Stimulated activated memory B cell treated with anti-CD40 and anti-IgM and Interleukin-4, amounts not matched to agents 10 μg/mL and 1 μg/mL and 100 μg/mL, for 72 hours (primary cell): ENCODE data around the gene PSEN2.

Source experiments
- ATAC-seq: fragments of 150-1000 bp; cut with Tn5 transposase; 2 replicates; pipeline ENCODE4 v1.10.0; 2021
- H3K27ac Mint-ChIP-seq: one replicate; pipeline ENCODE4 v1.8.0; 2022; ENCODE audit warnings: mild to moderate bottlenecking, mixed read lengths
- H3K27me3 Mint-ChIP-seq: one replicate; pipeline ENCODE4 v1.8.0; 2022; ENCODE audit warnings: mixed read lengths
- H3K36me3 Mint-ChIP-seq: one replicate; pipeline ENCODE4 v1.8.0; 2022; ENCODE audit warnings: mixed read lengths
- H3K4me1 Mint-ChIP-seq: one replicate; pipeline ENCODE4 v1.8.0; 2022; ENCODE audit warnings: mixed read lengths
- H3K4me3 Mint-ChIP-seq: one replicate; pipeline ENCODE4 v1.8.0; 2022; ENCODE audit warnings: mild to moderate bottlenecking, moderate library complexity, mixed read lengths
- H3K9me3 Mint-ChIP-seq: one replicate; pipeline ENCODE4 v1.8.0; 2022; ENCODE audit warnings: mixed read lengths

The PSEN2 gene

GRCh38 chr1:226874579-226875425 lies 4.4 kb downstream of the PSEN2 start:
- Mint-ChIP-seq H3K9me3 (no peaks in the 10 kb centered on the region), H3K36me3 (peaks cover 38% of the 10 kb centered on the region), H3K27me3 (no peaks in the 10 kb centered on the region), H3K4me1 (peaks cover 35% of the 10 kb centered on the region), H3K27ac (no peak overlapping the region), H3K4me3 (no peak overlapping the region)
- ATAC-seq = no peak

- no peaks in the 10 kb centered on the region for H3K27me3 Mint-ChIP-seq
- no peaks in the 10 kb centered on the region for H3K9me3 Mint-ChIP-seq
- H3K4me3 Mint-ChIP-seq = no peak overlapping the region
- peaks cover 31% of the 10 kb centered on the region for H3K4me1 Mint-ChIP-seq
- H3K27ac Mint-ChIP-seq = no peak overlapping the region
- H3K36me3 Mint-ChIP-seq = peaks cover 42% of the 10 kb centered on the region
- ATAC-seq = no peak
These were observed 5.4 kb downstream of the PSEN2 start for GRCh38 chr1:226875641-226876295.

- no peaks in the 10 kb centered on the region for H3K27me3 Mint-ChIP-seq
- no peaks in the 10 kb centered on the region for H3K9me3 Mint-ChIP-seq
- peaks cover 49% of the 10 kb centered on the region for H3K36me3 Mint-ChIP-seq
- ATAC-seq = no peak
- H3K4me3 Mint-ChIP-seq = no peak overlapping the region
- peaks cover 32% of the 10 kb centered on the region for H3K4me1 Mint-ChIP-seq
- H3K27ac Mint-ChIP-seq = peak overlapping the region; percentile 58
These were observed 7.3 kb downstream of the PSEN2 start for GRCh38 chr1:226877669-226878068.

- peak overlapping the region; percentile 98 for H3K27ac Mint-ChIP-seq
- no peak overlapping the region for H3K4me3 Mint-ChIP-seq
- peaks cover 53% of the 10 kb centered on the region for H3K36me3 Mint-ChIP-seq
These were observed 10.2 kb downstream of the PSEN2 start for GRCh38 chr1:226880372-226881287.

GRCh38 chr1:226881515-226882185 lies 11.2 kb downstream of the PSEN2 start:
- ATAC-seq = no peak
- H3K4me1 Mint-ChIP-seq = peaks cover 60% of the 10 kb centered on the region
- no peaks in the 10 kb centered on the region for H3K9me3 Mint-ChIP-seq
- H3K36me3 Mint-ChIP-seq = peaks cover 60% of the 10 kb centered on the region
- no peaks in the 10 kb centered on the region for H3K27me3 Mint-ChIP-seq
- peak overlapping the region; percentile 98 for H3K27ac Mint-ChIP-seq
- H3K4me3 Mint-ChIP-seq = peak overlapping the region; percentile 45

More at GRCh38 chr1:226880372-226881287, 10.2 kb downstream of the PSEN2 start:
- Mint-ChIP-seq H3K4me1 (peaks cover 50% of the 10 kb centered on the region), H3K9me3 (no peaks in the 10 kb centered on the region), H3K27me3 (no peaks in the 10 kb centered on the region)
- ATAC-seq = no peak

- Mint-ChIP-seq H3K9me3 (no peaks in the 10 kb centered on the region), H3K27me3 (no peaks in the 10 kb centered on the region), H3K4me1 (peaks cover 61% of the 10 kb centered on the region), H3K4me3 (peak overlapping the region; percentile 68), H3K27ac (peak overlapping the region; percentile 98), H3K36me3 (peaks cover 56% of the 10 kb centered on the region)
- ATAC-seq = no peak
These were observed 11.8 kb downstream of the PSEN2 start for GRCh38 chr1:226882187-226882586.

GRCh38 chr1:226882631-226883409 lies 12.4 kb downstream of the PSEN2 start:
- Mint-ChIP-seq H3K4me3 (peak overlapping the region; percentile 68), H3K27me3 (no peaks in the 10 kb centered on the region), H3K27ac (peak overlapping the region; percentile 98), H3K4me1 (peaks cover 61% of the 10 kb centered on the region), H3K9me3 (no peaks in the 10 kb centered on the region), H3K36me3 (peaks cover 52% of the 10 kb centered on the region)
- ATAC-seq = peak; percentile 91

GRCh38 chr1:226883630-226884029 lies 13.2 kb downstream of the PSEN2 start:
- Mint-ChIP-seq H3K27me3 (no peaks in the 10 kb centered on the region), H3K36me3 (peaks cover 52% of the 10 kb centered on the region), H3K27ac (peak overlapping the region; percentile 98), H3K4me1 (peaks cover 61% of the 10 kb centered on the region), H3K9me3 (no peaks in the 10 kb centered on the region), H3K4me3 (peak overlapping the region; percentile 68)
- no peak for ATAC-seq

GRCh38 chr1:226884116-226884625 lies 13.8 kb downstream of the PSEN2 start:
- Mint-ChIP-seq H3K27me3 (no peaks in the 10 kb centered on the region), H3K4me1 (peaks cover 61% of the 10 kb centered on the region), H3K9me3 (no peaks in the 10 kb centered on the region), H3K27ac (no peak overlapping the region), H3K36me3 (peaks cover 55% of the 10 kb centered on the region), H3K4me3 (no peak overlapping the region)
- no peak for ATAC-seq

- H3K36me3 Mint-ChIP-seq = peaks cover 56% of the 10 kb centered on the region
- H3K9me3 Mint-ChIP-seq = no peaks in the 10 kb centered on the region
- no peak overlapping the region for H3K4me3 Mint-ChIP-seq
- H3K27me3 Mint-ChIP-seq = no peaks in the 10 kb centered on the region
- no peak for ATAC-seq
- H3K4me1 Mint-ChIP-seq = peaks cover 61% of the 10 kb centered on the region
- peak overlapping the region; percentile 10 for H3K27ac Mint-ChIP-seq
These were observed 14.8 kb downstream of the PSEN2 start for GRCh38 chr1:226884966-226885820.

GRCh38 chr1:226886122-226886901 lies 15.9 kb downstream of the PSEN2 start:
- Mint-ChIP-seq H3K4me3 (no peak overlapping the region), H3K27me3 (no peaks in the 10 kb centered on the region), H3K27ac (no peak overlapping the region), H3K36me3 (peaks cover 57% of the 10 kb centered on the region), H3K4me1 (peaks cover 55% of the 10 kb centered on the region), H3K9me3 (no peaks in the 10 kb centered on the region)
- ATAC-seq = no peak

- H3K27me3 Mint-ChIP-seq = no peaks in the 10 kb centered on the region
- H3K36me3 Mint-ChIP-seq = peaks cover 62% of the 10 kb centered on the region
- peaks cover 48% of the 10 kb centered on the region for H3K4me1 Mint-ChIP-seq
- no peaks in the 10 kb centered on the region for H3K9me3 Mint-ChIP-seq
- no peak overlapping the region for H3K4me3 Mint-ChIP-seq
- H3K27ac Mint-ChIP-seq = no peak overlapping the region
- ATAC-seq = no peak
These were observed 16.6 kb downstream of the PSEN2 start for GRCh38 chr1:226887006-226887405.
